ENCODE results near the gene ATG10. TPM values are rescaled to one million over a fixed set of nuclear protein-coding genes. Genes with fewer than 3 reads are reported as not detected.
"Not testable (repeated sequence)": the region's sequence is repeated elsewhere in the genome, so short reads cannot be mapped to it uniquely, and the experiment has no call there.

The ATG10 gene
- total RNA-seq, 1 donor, result 6.5 TPM

GRCh38 chr5:81948349-81948748 is 23.5 kb upstream of the ATG10 start:
- H4K20me1 ChIP-seq (ENCODE audit: insufficient read depth, low read length), result no peaks in the 10 kb centered on the region
- no peaks in the 10 kb centered on the region for H3K27me3 ChIP-seq (ENCODE audit: insufficient read depth, low read length)
- no peaks in the 10 kb centered on the region for H3K79me2 ChIP-seq (ENCODE audit: insufficient read depth, low read length)
- H3K4me1 ChIP-seq (ENCODE audit: insufficient read depth, low read length), result no peaks in the 10 kb centered on the region
- no peaks in the 10 kb centered on the region for H3K36me3 ChIP-seq (ENCODE audit: insufficient read depth, low read length)
- H3K9me3 ChIP-seq (ENCODE audit: low read depth, low read length), result no peaks in the 10 kb centered on the region
- no peak overlapping the region for H3K4me3 ChIP-seq (ENCODE audit: insufficient read depth, low read length)
- no peak overlapping the region for H3K4me2 ChIP-seq (ENCODE audit: insufficient read depth, low read length)
- DNase-seq (ENCODE audit: insufficient read length, low spot score, missing footprints), result no peak
- no peak for TF ChIP-seq CTCF (IDR thresholded peaks at IDR 0.05; ENCODE audit: extremely low read depth, low read depth, low read length)
- H3K27ac ChIP-seq (ENCODE audit: low read depth, low read length), result no peak overlapping the region
- no peak overlapping the region for H2AFZ ChIP-seq (ENCODE audit: low read length)

DNA sequence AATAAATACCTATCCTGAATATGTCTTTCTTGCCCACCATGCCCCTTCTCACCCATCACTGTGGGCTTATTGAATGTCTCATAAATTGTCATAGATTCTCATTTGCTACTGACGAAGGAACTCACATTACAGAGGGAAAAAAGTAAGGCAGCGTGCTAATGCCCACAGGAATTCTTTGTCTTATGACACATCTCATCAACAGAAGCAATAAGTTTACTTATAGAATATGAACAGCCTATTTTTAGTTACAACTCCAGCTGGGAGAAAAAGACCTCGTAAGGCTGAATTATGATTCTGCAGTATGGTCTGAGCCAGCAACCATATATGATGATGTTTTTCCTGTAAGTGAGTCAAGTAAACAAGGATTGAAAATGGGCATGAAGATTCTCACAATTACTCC is 22.4 kb upstream of the ATG10 start:
- no peaks in the 10 kb centered on the region for H3K79me2 ChIP-seq (ENCODE audit: insufficient read depth, low read length)
- H3K27ac ChIP-seq (ENCODE audit: low read depth, low read length), result no peak overlapping the region
- H3K4me3 ChIP-seq (ENCODE audit: insufficient read depth, low read length), result no peak overlapping the region
- TF ChIP-seq CTCF (IDR thresholded peaks at IDR 0.05; ENCODE audit: extremely low read depth, low read depth, low read length), result no peak
- H4K20me1 ChIP-seq (ENCODE audit: insufficient read depth, low read length), result no peaks in the 10 kb centered on the region
- H2AFZ ChIP-seq (ENCODE audit: low read length), result no peak overlapping the region
- no peak overlapping the region for H3K4me2 ChIP-seq (ENCODE audit: insufficient read depth, low read length)
- no peaks in the 10 kb centered on the region for H3K9me3 ChIP-seq (ENCODE audit: low read depth, low read length)
- H3K4me1 ChIP-seq (ENCODE audit: insufficient read depth, low read length), result no peaks in the 10 kb centered on the region
- no peaks in the 10 kb centered on the region for H3K36me3 ChIP-seq (ENCODE audit: insufficient read depth, low read length)
- H3K27me3 ChIP-seq (ENCODE audit: insufficient read depth, low read length), result no peaks in the 10 kb centered on the region
- DNase-seq (ENCODE audit: insufficient read length, low spot score, missing footprints), result peak; percentile 69

DNA sequence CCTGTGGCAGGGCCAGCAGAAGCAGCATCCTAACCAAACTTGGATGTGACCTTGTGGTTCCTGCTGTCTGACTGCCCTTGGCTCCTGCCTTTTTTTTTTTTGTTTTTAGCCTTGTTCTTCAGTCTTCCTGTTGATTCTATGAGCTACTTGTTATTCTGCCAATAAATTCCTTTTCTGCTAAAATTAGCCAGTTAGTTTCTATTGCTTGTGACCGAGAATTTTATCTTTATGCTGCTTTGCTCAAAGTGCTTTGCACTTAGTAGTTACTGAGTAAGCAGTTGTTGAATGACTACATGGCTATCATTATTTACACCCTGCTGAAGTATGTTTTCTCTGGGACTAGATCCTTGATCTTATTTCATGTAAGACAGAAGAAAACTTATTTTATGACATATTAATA is 20.8 kb upstream of the ATG10 start:
- Histone ChIP-seq H3K4me3 (ENCODE audit: insufficient read depth, low read length) (no peak overlapping the region), H3K4me1 (ENCODE audit: insufficient read depth, low read length) (no peaks in the 10 kb centered on the region), H3K27ac (ENCODE audit: low read depth, low read length) (no peak overlapping the region), H3K9me3 (ENCODE audit: low read depth, low read length) (no peaks in the 10 kb centered on the region), H3K27me3 (ENCODE audit: insufficient read depth, low read length) (no peaks in the 10 kb centered on the region), H4K20me1 (ENCODE audit: insufficient read depth, low read length) (no peaks in the 10 kb centered on the region), H3K4me2 (ENCODE audit: insufficient read depth, low read length) (no peak overlapping the region), H3K79me2 (ENCODE audit: insufficient read depth, low read length) (no peaks in the 10 kb centered on the region), H3K36me3 (ENCODE audit: insufficient read depth, low read length) (no peaks in the 10 kb centered on the region), H2AFZ (ENCODE audit: low read length) (no peak overlapping the region)
- TF ChIP-seq CTCF (IDR thresholded peaks at IDR 0.05; ENCODE audit: extremely low read depth, low read depth, low read length), result no peak
- no peak for DNase-seq (ENCODE audit: insufficient read length, low spot score, missing footprints)

DNA sequence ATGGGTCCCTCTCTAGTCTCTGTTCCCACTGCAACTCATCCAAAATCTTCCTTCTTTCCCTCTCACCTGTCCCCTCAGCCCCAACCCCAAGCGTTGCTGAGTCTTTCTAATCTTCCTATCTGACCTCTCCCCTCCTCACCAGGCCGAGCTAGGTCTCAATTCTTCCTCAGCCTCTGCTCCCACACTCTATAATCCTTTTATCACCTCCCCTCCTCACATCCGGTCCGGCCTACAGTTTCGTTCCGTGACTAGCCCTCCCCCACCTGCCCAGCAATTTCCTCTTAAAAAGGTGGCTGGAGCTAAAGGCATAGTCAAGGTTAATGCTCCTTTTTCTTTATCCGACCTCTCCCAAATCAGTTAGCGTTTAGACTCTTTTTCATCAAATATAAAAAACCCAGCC is 17.0 kb upstream of the ATG10 start:
- not testable (repeated sequence) for H3K9me3 ChIP-seq (ENCODE audit: low read depth, low read length); H3K4me2 ChIP-seq (ENCODE audit: insufficient read depth, low read length); H2AFZ ChIP-seq (ENCODE audit: low read length); H3K27me3 ChIP-seq (ENCODE audit: insufficient read depth, low read length); H3K36me3 ChIP-seq (ENCODE audit: insufficient read depth, low read length); H3K4me1 ChIP-seq (ENCODE audit: insufficient read depth, low read length); H3K79me2 ChIP-seq (ENCODE audit: insufficient read depth, low read length); DNase-seq (ENCODE audit: insufficient read length, low spot score, missing footprints); H3K4me3 ChIP-seq (ENCODE audit: insufficient read depth, low read length); H3K27ac ChIP-seq (ENCODE audit: low read depth, low read length); H4K20me1 ChIP-seq (ENCODE audit: insufficient read depth, low read length)

GRCh38 chr5:81958129-81958528 is 13.7 kb upstream of the ATG10 start:
- H3K36me3 ChIP-seq (ENCODE audit: insufficient read depth, low read length); H2AFZ ChIP-seq (ENCODE audit: low read length); H3K79me2 ChIP-seq (ENCODE audit: insufficient read depth, low read length); H3K4me3 ChIP-seq (ENCODE audit: insufficient read depth, low read length); DNase-seq (ENCODE audit: insufficient read length, low spot score, missing footprints); H4K20me1 ChIP-seq (ENCODE audit: insufficient read depth, low read length); H3K4me2 ChIP-seq (ENCODE audit: insufficient read depth, low read length); H3K27me3 ChIP-seq (ENCODE audit: insufficient read depth, low read length); H3K27ac ChIP-seq (ENCODE audit: low read depth, low read length); H3K4me1 ChIP-seq (ENCODE audit: insufficient read depth, low read length); H3K9me3 ChIP-seq (ENCODE audit: low read depth, low read length): not testable (repeated sequence)
